ENCODE data around the gene PTPRM. TPM values are rescaled to one million over a fixed set of nuclear protein-coding genes. Genes with fewer than 3 reads are reported as not detected.
"Not testable (repeated sequence)": the region's sequence is repeated elsewhere in the genome, so short reads cannot be mapped to it uniquely, and the experiment has no call there.

PTPRM gene
- polyA plus RNA-seq, 2 of the 4 experiments (the other 2 are of a cell fraction) = 44.5 to 199 TPM

- H3K4me1 ChIP-seq; CTCF ChIA-PET; H3K4me2 ChIP-seq; DNase-seq (ENCODE audit: low read depth in 1 of 2, low spot score in 1 of 2); H3K9me3 ChIP-seq; ATAC-seq; POLR2A ChIA-PET; H3K27ac ChIP-seq; H3K4me3 ChIP-seq; FAIRE-seq: not testable (repeated sequence)
- WGBS (ENCODE audit: missing lambda C conversion rate) = 89% methylated on average over 12 of the region's 22 CpGs
These were observed 496.0 kb downstream of the PTPRM start for GRCh38 chr18:8063152-8063551.

- ChIA-PET CTCF (no interaction called here), POLR2A (no interaction called here)
- no peak for ATAC-seq
- no peak for TF ChIP-seq RAD21 (conservative IDR thresholded peaks at IDR 0.05 in 1 of 2, IDR thresholded peaks at IDR 0.05 in 1 of 2)
- TF ChIP-seq JUN (IDR thresholded peaks at IDR 0.05) = no peak
- no peak for TF ChIP-seq FOSB (CRISPR knock-in tag; IDR thresholded peaks at IDR 0.05)
- TF ChIP-seq EHMT2 (IDR thresholded peaks at IDR 0.05; ENCODE audit: low read depth) = no peak
- TF ChIP-seq RCOR1 (IDR thresholded peaks at IDR 0.05; ENCODE audit: low read depth, low read length) = no peak
- no peak for TF ChIP-seq SREBF2 (IDR thresholded peaks at IDR 0.05)
- no peak for TF ChIP-seq HDAC2 (IDR thresholded peaks at IDR 0.05)
- TF ChIP-seq PHF8 (IDR thresholded peaks at IDR 0.05; ENCODE audit: borderline replicate concordance, low read depth) = no peak
- TF ChIP-seq HOXB5 (CRISPR knock-in tag; IDR thresholded peaks at IDR 0.05) = no peak
- no peak for TF ChIP-seq ZNF302 (CRISPR knock-in tag; IDR thresholded peaks at IDR 0.05)
- TF ChIP-seq E2F6 (IDR thresholded peaks at IDR 0.05; ENCODE audit: borderline replicate concordance, low read depth) = no peak
- no peak for TF ChIP-seq SMC3 (IDR thresholded peaks at IDR 0.05)
- DNase-seq (ENCODE audit: low read depth in 1 of 2, low spot score in 1 of 2) = no peak
- no peak overlapping the region for H3K4me3 ChIP-seq
- no peaks in the 10 kb centered on the region for H3K4me1 ChIP-seq
- no peaks in the 10 kb centered on the region for H3K9me3 ChIP-seq
- FAIRE-seq = no peak
- H3K27ac ChIP-seq = no peak overlapping the region
- no peak overlapping the region for H3K4me2 ChIP-seq
These were observed 496.6 kb downstream of the PTPRM start for GRCh38 chr18:8063733-8064132.

- no peak for FAIRE-seq
- DNase-seq (ENCODE audit: low read depth in 1 of 2, low spot score in 1 of 2) = no peak
- H3K4me1 ChIP-seq = no peaks in the 10 kb centered on the region
- POLR2A ChIA-PET = no interaction called here
- TF ChIP-seq HES2 (IDR thresholded peaks at IDR 0.05) = no peak
- TF ChIP-seq GATA3 (IDR thresholded peaks at IDR 0.05; ENCODE audit: borderline replicate concordance) = no peak
- no peak for TF ChIP-seq RNF2 (IDR thresholded peaks at IDR 0.05; ENCODE audit: borderline replicate concordance, low read depth)
- TF ChIP-seq NFE2L2 (conservative IDR thresholded peaks at IDR 0.05; ENCODE audit: low read length) = no peak
- TF ChIP-seq KDM1A (IDR thresholded peaks at IDR 0.05; ENCODE audit: low read depth) = no peak
- TF ChIP-seq, protein P1, sequence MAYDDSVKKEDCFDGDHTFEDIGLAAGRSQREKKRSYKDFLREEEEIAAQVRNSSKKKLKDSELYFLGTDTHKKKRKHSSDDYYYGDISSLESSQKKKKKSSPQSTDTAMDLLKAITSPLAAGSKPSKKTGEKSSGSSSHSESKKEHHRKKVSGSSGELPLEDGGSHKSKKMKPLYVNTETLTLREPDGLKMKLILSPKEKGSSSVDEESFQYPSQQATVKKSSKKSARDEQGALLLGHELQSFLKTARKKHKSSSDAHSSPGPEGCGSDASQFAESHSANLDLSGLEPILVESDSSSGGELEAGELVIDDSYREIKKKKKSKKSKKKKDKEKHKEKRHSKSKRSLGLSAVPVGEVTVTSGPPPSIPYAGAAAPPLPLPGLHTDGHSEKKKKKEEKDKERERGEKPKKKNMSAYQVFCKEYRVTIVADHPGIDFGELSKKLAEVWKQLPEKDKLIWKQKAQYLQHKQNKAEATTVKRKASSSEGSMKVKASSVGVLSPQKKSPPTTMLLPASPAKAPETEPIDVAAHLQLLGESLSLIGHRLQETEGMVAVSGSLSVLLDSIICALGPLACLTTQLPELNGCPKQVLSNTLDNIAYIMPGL (CRISPR knock-in tag; IDR thresholded peaks at IDR 0.05; ENCODE audit: borderline replicate concordance) = no peak
- TF ChIP-seq ZFP36 (IDR thresholded peaks at IDR 0.05; ENCODE audit: borderline replicate concordance, partially characterized antibody) = no peak
- TF ChIP-seq ZC3H11A (IDR thresholded peaks at IDR 0.05) = no peak
- no peak for TF ChIP-seq TFCP2L1 (CRISPR knock-in tag; IDR thresholded peaks at IDR 0.05)
- no peak for TF ChIP-seq FOSL2 (IDR thresholded peaks at IDR 0.05)
- no peak for TF ChIP-seq FOSL2 (CRISPR knock-in tag; IDR thresholded peaks at IDR 0.05)
- TF ChIP-seq MYC (IDR thresholded peaks at IDR 0.05; ENCODE audit: borderline replicate concordance, low read length) = no peak
- no peak for TF ChIP-seq JUN (IDR thresholded peaks at IDR 0.05)
- H3K4me2 ChIP-seq = no peak overlapping the region
- no peaks in the 10 kb centered on the region for H3K9me3 ChIP-seq
- no peak overlapping the region for H3K4me3 ChIP-seq
- CTCF ChIA-PET = no interaction called here
- WGBS (ENCODE audit: missing lambda C conversion rate) = 92% methylated on average over 4 of the region's 4 CpGs
- ATAC-seq = no peak
- no peak overlapping the region for H3K27ac ChIP-seq
These were observed 498.2 kb downstream of the PTPRM start for GRCh38 chr18:8065284-8065683.
